Fibroblast of mammary gland (primary cell): ENCODE results near the gene AGL.
"Not testable (repeated sequence)": the region's sequence is repeated elsewhere in the genome, so short reads cannot be mapped to it uniquely, and the experiment has no call there.

ENCODE experiments used
- DNase-seq: peaks from one replicate; pipeline ENCODE4 v3.0.0-alpha.2; 2010; ENCODE audit warnings: low read depth
- H3K4me3 ChIP-seq: 2 replicates; pipeline ENCODE4 v1.5.1; 2011; ENCODE audit warnings: low read depth, mild to moderate bottlenecking, low read length, moderate library complexity; ENCODE audit not compliant: control insufficient read depth
- CTCF ChIP-seq: conservative IDR thresholded peaks from 2 replicates; pipeline ENCODE4 v1.5.1; 2011; ENCODE audit warnings: low read depth, low read length, inconsistent platforms; ENCODE audit not compliant: control insufficient read depth, insufficient read depth

Gene AGL

GRCh38 chr1:99886841-99887240 lies 36.7 kb downstream of the AGL start:
- peak; percentile 25 for DNase-seq
- H3K4me3 ChIP-seq = no peak overlapping the region
- TF ChIP-seq CTCF = no peak

GRCh38 chr1:99887890-99888289 lies 37.7 kb downstream of the AGL start:
- no peak for TF ChIP-seq CTCF
- no peak overlapping the region for H3K4me3 ChIP-seq
- DNase-seq = no peak

- TF ChIP-seq CTCF = no peak
- no peak overlapping the region for H3K4me3 ChIP-seq
- no peak for DNase-seq
Observed at GRCh38 chr1:99891997-99892396, 41.8 kb downstream of the AGL start.

- not testable (repeated sequence) for H3K4me3 ChIP-seq, DNase-seq
Observed at GRCh38 chr1:99903278-99903677, 53.1 kb downstream of the AGL start.

- no peak for TF ChIP-seq CTCF
- DNase-seq = no peak
- no peak overlapping the region for H3K4me3 ChIP-seq
Observed at GRCh38 chr1:99906535-99906934, 56.4 kb downstream of the AGL start.

GRCh38 chr1:99917214-99917613 lies 67.1 kb downstream of the AGL start:
- TF ChIP-seq CTCF = no peak
- DNase-seq = no peak
- no peak overlapping the region for H3K4me3 ChIP-seq

- H3K4me3 ChIP-seq = no peak overlapping the region
- no peak for TF ChIP-seq CTCF
- peak; percentile 55 for DNase-seq
Observed at GRCh38 chr1:99919220-99919619, 69.1 kb downstream of the AGL start.

- no peak for DNase-seq
- no peak overlapping the region for H3K4me3 ChIP-seq
- no peak for TF ChIP-seq CTCF
Observed at GRCh38 chr1:99934801-99935200, 84.6 kb downstream of the AGL start.
